GM12801 (cell line): Measurements from ENCODE around the gene SSX2IP.

ENCODE experiments used
- TF ChIP-seq, protein P1 (sequence below): IDR thresholded peaks from one replicate; pipeline ENCODE4 v1.5.1; 2011; ENCODE audit warnings: control low read depth; ENCODE audit not compliant: insufficient read length; ENCODE audit errors: extremely low read depth

SSX2IP gene

DNA sequence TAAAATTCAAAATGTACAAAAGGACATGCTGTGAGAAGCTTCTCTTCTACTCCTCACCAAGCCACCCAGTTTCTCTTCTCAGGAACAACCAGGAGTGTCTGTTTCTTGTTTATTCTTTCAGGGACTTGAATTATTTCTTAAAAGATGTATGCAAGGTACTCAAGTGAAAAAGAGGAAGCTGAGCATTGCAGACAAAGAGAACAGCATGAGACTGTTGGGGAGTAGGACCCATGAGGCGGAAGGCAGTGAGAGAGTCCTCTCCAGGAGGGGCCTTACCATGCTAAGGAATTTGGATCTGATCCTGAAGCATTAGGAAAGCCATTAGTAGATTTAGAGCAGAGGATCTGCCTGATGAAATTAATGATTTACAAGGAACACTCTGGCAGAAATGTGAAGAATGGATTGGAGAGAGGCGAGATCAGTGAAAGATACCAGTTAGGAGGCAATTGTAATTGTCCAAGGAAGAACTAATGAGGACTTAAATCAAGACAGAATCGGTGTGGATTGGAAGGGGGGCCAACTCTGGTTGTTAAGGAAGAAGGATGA is 14.7 kb upstream of the SSX2IP start:
- TF ChIP-seq, protein P1, sequence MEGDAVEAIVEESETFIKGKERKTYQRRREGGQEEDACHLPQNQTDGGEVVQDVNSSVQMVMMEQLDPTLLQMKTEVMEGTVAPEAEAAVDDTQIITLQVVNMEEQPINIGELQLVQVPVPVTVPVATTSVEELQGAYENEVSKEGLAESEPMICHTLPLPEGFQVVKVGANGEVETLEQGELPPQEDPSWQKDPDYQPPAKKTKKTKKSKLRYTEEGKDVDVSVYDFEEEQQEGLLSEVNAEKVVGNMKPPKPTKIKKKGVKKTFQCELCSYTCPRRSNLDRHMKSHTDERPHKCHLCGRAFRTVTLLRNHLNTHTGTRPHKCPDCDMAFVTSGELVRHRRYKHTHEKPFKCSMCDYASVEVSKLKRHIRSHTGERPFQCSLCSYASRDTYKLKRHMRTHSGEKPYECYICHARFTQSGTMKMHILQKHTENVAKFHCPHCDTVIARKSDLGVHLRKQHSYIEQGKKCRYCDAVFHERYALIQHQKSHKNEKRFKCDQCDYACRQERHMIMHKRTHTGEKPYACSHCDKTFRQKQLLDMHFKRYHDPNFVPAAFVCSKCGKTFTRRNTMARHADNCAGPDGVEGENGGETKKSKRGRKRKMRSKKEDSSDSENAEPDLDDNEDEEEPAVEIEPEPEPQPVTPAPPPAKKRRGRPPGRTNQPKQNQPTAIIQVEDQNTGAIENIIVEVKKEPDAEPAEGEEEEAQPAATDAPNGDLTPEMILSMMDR = no peak

DNA sequence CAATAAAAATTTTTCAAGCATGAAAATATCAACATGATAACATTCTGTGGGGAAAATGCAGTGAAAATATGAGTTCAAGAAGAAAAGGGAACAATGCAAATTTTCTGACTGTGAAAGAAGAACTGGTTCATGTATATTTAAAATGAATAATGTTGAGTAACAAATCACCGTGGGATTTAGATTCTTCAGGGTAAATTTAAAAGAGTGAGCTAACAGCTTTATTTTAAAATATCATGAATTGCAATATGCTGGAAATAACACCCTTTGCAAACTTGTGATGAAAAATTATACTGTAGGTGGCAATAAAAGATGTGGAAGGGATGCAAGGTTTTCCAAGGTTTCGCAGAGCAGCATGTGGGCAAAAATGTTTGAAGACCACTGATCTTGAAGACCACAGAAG is 13.2 kb upstream of the SSX2IP start:
- TF ChIP-seq, protein P1 = no peak

DNA sequence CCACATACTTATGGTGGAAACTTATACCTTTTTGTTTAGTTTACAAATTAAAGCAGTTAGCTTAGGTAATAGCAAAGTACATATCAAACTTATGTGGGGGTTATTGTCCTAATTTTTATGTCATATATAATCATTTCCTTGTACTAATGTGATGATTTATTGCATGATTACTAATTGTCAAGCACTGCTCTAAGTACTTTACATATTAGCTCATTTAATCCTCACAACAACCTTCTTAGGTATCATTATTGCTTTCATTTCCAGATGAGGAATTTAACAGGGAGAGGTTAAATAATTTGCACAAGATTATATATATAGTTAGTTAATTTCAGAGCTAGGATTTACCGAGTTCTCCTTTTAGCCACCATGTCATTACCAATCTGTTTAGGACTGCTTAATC is 11.9 kb upstream of the SSX2IP start:
- TF ChIP-seq, protein P1 = no peak

DNA sequence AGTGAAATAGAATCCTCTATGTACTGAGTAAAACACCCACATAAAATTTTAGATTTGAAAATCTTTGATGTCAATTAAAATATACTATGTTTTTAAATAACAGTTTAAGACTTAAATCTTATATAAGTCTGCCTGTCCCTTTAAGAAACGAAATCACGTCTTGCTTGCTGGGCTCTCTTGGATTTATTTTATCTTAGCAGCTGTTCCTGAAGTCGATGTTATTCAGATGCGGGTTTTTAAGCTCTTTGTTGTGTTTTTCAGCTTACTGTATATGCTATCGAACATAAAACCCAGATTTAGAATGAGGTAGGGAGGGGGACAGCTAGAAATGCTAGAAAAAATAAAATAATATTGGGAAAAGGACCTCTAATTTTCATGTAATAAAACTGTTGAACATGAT is 11.1 kb upstream of the SSX2IP start:
- TF ChIP-seq, protein P1 = no peak

DNA sequence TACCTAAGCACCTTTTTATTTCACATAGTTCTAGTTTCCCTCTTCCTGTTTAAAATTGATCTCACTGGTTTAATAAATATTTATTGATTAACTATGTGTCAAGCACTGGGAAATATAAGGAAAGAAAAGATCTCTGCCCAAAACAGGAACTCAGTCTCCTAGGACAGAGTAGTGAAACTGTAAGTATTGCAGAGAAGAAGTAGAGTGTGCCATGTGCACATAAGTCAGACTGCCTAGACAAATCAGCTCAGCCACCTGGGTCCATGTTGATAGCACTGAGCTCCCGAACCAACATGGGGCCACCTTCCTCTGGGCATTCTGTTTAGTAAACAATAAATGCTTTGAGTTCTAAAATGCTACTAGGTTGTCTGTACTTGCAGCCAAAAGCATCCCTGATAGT is 9.8 kb upstream of the SSX2IP start:
- TF ChIP-seq, protein P1 = no peak

DNA sequence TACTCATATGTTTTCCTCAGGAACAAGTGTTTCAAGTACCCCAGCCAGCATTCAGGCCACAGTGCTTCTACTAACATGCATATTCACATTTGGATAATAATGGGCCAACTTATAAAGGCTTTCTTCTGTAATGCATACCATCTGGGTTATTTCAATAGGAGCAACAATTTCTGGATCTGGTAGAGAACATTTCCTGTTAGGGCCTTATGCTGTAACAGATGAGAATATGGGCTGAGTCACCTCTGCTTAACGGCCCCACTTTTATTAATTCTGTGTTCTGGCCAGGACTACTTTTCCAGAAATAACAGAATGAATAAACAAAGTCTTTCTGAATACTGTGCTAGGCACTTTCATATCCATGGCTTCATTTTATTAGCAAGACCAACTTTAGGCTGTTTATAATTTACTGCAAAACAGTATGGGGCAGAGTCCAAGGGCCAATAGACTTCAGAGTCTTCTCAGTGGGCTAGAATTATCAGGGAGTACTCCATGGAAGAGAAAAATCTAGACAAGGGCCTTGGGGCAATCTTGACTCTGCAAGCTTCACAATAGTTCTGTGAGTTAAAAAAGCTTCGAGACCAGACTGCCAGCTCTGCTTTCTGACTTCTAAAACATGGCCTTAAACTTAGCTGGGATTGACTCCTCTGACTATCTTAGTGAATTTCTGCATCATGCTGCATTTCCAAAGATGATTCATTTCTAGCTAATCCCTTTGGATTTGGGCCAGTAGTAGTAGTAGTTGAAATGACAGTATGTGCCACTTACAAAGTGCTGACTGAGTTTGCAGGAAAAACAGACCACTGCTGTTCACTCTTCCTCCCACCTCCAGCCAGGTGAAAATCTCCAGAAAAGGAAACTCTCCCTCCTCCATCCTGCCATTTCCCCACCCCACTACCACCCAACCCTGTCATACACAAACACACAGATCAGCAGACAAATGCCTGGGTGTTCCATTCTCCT is 8.2 kb upstream of the SSX2IP start:
- TF ChIP-seq, protein P1 = no peak

DNA sequence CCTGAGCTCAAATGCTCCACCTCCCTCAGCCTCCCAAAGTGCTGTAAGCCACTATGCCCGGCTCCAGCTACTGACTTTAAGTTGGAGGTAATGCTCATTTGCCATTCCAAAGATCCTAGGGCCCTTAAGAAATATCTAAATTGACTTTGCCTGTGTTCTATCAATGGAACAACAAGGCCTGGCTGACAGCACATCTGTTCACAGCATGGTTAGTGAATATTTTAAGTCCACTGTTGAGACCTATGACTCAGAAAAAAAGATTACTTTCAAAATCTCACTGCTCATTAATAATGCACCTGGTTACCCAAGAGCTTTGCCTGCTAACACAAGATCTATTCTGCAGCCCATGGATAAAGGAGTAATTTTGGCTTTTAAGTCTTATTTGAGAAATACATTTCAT is 3.5 kb upstream of the SSX2IP start:
- TF ChIP-seq, protein P1 = no peak
